ENCODE measurements around the gene SH3BP2. TPM values are rescaled to one million over a fixed set of nuclear protein-coding genes. Genes with fewer than 3 reads are reported as not detected.
A peak's percentile ranks its signal among the peaks of the same experiment; 100 is the strongest.

The SH3BP2 gene
- polyA plus RNA-seq, 2 donors, result 14.3 to 45.1 TPM

DNA sequence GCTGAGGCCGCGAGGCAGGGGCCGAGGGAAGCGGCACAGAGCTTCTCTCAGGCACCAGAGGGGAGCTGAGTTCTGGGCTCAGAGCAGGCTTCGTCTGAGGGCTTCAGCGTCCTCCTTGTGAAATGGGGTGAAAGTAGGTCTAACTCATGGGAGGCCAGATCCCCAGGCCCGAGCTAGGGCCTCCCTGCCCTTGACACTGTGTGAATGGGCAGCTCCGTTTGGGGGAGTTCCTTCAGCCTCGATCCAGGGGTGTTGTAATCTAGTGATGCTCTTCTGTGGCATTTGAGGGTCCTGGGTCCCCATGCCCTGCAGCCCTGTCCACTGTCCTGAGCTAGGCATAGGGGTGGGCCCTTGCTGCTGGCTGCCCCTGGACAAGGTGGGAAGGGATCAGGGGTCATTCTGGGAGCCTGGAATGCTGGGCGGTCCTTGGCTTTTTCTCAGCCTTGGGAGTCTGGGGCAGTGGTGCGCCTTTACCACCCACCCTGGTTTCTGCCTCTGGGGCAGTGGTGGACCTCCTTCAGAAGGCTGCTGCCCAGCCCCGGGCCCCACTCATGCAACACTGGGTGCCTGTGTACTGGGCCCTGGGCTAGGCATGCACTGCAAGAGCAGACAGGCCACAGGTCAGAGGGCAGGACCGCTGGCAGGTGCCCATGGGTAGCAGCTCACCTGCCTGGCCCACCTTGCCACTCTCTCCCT, 4.1 kb downstream of the SH3BP2 start:
- Histone ChIP-seq H3K9me3 (ENCODE audit: control insufficient read depth in 2 of 2, insufficient read depth in 1 of 2, low read depth in 1 of 2, low read length in 1 of 2) (no peaks in the 10 kb centered on the region), H3K4me1 (ENCODE audit: control insufficient read depth in 2 of 2, insufficient read depth in 2 of 2, low read length in 1 of 2) (peaks cover 38 to 80% of the 10 kb centered on the region in 2 donors), H3K27me3 (ENCODE audit: control insufficient read depth in 1 of 2, insufficient read depth in 2 of 2, low read length in 2 of 2) (no peaks in the 10 kb centered on the region), H3K36me3 (ENCODE audit: control insufficient read depth in 2 of 2, insufficient read depth in 2 of 2, low read length in 1 of 2) (peaks cover 0 to 2% of the 10 kb centered on the region in 2 donors), H3K4me3 (ENCODE audit: low read depth in 1 of 2, low read length in 2 of 2) (peak overlapping the region in 1 of 2 donors; percentile 7), H3K27ac (ENCODE audit: low read depth in 2 of 2, low read length in 1 of 2) (peak overlapping the region; percentile 90 to 93)
- 51 to 57% methylated on average over 13 of the region's 13 CpGs for WGBS, 2 donors

GRCh38 chr4:2797545-2798305, 4.8 kb downstream of the SH3BP2 start:
- Histone ChIP-seq H3K4me3 (ENCODE audit: low read depth in 1 of 2, low read length in 2 of 2) (peak overlapping the region in 1 of 2 donors; percentile 14), H3K9me3 (ENCODE audit: control insufficient read depth in 2 of 2, insufficient read depth in 1 of 2, low read depth in 1 of 2, low read length in 1 of 2) (no peaks in the 10 kb centered on the region), H3K27ac (ENCODE audit: low read depth in 2 of 2, low read length in 1 of 2) (peak overlapping the region; percentile 88 to 90), H3K4me1 (ENCODE audit: control insufficient read depth in 2 of 2, insufficient read depth in 2 of 2, low read length in 1 of 2) (peaks cover 38 to 81% of the 10 kb centered on the region in 2 donors), H3K36me3 (ENCODE audit: control insufficient read depth in 2 of 2, insufficient read depth in 2 of 2, low read length in 1 of 2) (peaks cover 0 to 3% of the 10 kb centered on the region in 2 donors), H3K27me3 (ENCODE audit: control insufficient read depth in 1 of 2, insufficient read depth in 2 of 2, low read length in 2 of 2) (no peaks in the 10 kb centered on the region)
- 40 to 53% methylated on average over 23 of the region's 23 CpGs for WGBS, 2 donors

GRCh38 chr4:2798399-2799223, 5.7 kb downstream of the SH3BP2 start:
- peaks cover 0 to 7% of the 10 kb centered on the region in 2 donors for H3K36me3 ChIP-seq (ENCODE audit: control insufficient read depth in 2 of 2, insufficient read depth in 2 of 2, low read length in 1 of 2)
- H3K4me1 ChIP-seq (ENCODE audit: control insufficient read depth in 2 of 2, insufficient read depth in 2 of 2, low read length in 1 of 2), result peaks cover 38 to 83% of the 10 kb centered on the region in 2 donors
- no peaks in the 10 kb centered on the region for H3K27me3 ChIP-seq (ENCODE audit: control insufficient read depth in 1 of 2, insufficient read depth in 2 of 2, low read length in 2 of 2)
- peak overlapping the region; percentile 5 to 32 for H3K4me3 ChIP-seq (ENCODE audit: low read depth in 1 of 2, low read length in 2 of 2)
- no peaks in the 10 kb centered on the region for H3K9me3 ChIP-seq (ENCODE audit: control insufficient read depth in 2 of 2, insufficient read depth in 1 of 2, low read depth in 1 of 2, low read length in 1 of 2)
- WGBS, 2 donors, result 41 to 44% methylated on average over 24 to 29 of the region's 29 CpGs
- H3K27ac ChIP-seq (ENCODE audit: low read depth in 2 of 2, low read length in 1 of 2), result peak overlapping the region; percentile 88 to 90

DNA sequence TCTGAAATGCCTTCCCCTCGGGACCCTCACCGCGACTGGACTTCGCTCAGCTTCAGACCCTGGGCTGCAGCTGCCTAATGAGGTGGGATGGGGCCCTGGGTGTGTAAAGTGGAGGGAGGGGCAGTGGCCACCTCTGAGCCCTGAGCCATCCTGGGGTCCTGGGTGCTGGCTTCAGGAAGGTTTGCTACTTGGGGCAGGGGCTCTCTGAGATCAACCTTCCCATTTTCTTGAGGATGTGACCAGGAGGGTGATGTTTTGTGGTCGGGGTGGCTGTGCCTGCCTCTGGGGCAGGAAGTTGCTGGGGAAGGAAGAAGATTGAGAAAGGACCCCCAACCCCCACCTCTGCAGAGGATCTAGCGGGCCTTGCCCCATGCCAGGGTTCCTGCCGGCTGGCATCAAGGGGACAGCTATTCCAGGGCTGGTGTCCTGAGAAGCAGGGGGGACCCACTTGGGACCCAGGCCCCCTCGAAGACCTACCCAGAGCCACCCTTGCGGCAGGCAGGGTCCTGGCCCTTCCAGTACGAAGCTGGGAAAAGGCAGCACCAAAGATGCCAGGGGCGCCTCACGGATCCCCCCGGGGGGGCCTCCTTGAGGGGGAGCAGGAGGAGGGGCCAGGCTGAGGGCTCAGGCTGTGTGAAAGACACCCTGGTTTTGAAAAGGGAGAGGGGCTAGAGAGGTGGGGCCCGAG, 6.5 kb downstream of the SH3BP2 start:
- no peaks in the 10 kb centered on the region for H3K27me3 ChIP-seq (ENCODE audit: control insufficient read depth in 1 of 2, insufficient read depth in 2 of 2, low read length in 2 of 2)
- H3K27ac ChIP-seq (ENCODE audit: low read depth in 2 of 2, low read length in 1 of 2), result peak overlapping the region; percentile 88 to 90
- WGBS, 2 donors, result 67 to 77% methylated on average over 14 of the region's 14 CpGs
- H3K9me3 ChIP-seq (ENCODE audit: control insufficient read depth in 2 of 2, insufficient read depth in 1 of 2, low read depth in 1 of 2, low read length in 1 of 2), result no peaks in the 10 kb centered on the region
- H3K4me1 ChIP-seq (ENCODE audit: control insufficient read depth in 2 of 2, insufficient read depth in 2 of 2, low read length in 1 of 2), result peaks cover 35 to 83% of the 10 kb centered on the region in 2 donors
- H3K36me3 ChIP-seq (ENCODE audit: control insufficient read depth in 2 of 2, insufficient read depth in 2 of 2, low read length in 1 of 2), result peaks cover 0 to 12% of the 10 kb centered on the region in 2 donors
- H3K4me3 ChIP-seq (ENCODE audit: low read depth in 1 of 2, low read length in 2 of 2), result peak overlapping the region; percentile 5 to 32

DNA sequence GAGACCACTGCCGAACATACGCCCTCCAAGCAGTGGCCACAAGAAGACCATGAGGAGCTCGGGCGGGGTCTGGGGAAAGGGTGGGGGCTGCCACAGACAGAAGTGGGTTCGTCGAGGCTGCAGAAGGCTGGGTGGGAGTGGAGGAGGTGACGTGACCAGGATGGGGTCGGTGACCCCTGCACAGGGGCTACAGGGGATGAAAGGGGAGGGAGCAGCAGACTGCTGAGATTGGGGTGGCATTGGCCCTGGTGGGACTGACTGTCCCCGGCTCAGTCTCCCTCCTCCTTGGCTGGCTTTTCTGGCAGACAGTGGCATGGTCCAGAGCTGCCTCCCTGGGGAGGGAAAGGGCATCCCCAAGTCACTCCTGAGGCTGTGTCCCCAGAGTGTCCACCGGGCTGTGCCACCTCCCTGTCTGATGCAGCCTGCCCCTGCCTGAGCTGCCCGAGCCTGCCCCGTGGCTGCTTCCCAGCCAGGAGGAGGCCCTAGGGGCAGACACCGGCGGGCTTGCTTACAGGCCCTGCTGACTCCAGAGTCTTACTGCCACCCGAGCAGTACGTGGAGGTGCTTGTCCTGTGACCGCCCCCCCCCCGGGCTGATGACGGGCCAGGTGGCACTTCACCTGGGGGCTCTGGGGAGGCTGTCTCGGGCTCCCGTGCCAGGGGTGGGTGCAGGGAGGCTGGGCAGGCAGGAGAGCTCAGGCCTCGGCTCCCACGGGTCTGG, 7.2 kb downstream of the SH3BP2 start:
- WGBS, 2 donors, result 47 to 69% methylated on average over 23 of the region's 23 CpGs
- no peaks in the 10 kb centered on the region for H3K9me3 ChIP-seq (ENCODE audit: control insufficient read depth in 2 of 2, insufficient read depth in 1 of 2, low read depth in 1 of 2, low read length in 1 of 2)

DNA sequence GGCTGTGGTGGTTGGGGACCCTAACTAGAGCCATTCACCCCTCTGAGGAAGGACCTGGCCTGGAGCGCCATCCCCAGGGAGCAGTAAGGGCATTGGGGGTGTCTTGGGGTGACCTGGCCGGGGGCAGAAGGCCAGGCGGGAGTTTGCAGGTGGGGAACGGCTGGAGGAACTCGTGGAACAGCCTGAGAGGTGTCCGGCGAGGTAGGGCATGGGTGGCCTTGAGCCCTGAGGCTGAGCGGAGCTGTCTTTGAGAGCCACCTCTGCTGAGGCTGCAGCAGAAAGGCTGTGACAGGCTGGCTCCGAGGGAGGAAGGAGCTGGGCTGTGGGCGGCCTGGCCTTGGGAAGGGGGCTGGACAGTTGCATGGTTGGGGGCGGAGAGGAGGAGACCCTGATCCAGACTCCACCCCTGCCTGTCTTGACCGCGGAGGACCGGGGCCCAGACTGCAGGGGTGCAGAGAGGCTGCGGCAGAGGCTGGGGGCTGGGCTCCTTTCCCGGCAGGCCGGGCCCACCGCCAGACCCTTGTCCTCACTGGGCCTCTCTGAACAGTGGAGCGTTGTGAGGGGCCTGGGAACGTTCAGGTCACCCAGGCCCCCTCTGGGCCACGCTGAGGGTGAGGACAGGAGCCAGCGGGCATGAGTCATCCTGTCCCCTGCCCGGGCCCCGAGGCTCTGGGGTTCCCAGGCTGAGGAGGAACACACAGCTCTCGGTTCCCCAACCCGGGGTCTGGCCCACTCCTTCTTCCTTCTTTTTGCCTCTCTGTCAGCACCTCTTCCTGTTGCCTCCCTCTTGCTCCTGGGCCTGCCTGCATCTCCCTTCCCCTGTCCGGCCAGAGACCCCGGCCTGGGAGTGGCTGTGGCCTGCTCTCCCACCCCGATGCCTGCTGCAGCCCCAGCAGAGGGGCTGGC, 8.1 kb downstream of the SH3BP2 start:
- Histone ChIP-seq H3K9me3 (ENCODE audit: control insufficient read depth in 2 of 2, insufficient read depth in 1 of 2, low read depth in 1 of 2, low read length in 1 of 2) (no peaks in the 10 kb centered on the region), H3K27me3 (ENCODE audit: control insufficient read depth in 1 of 2, insufficient read depth in 2 of 2, low read length in 2 of 2) (no peaks in the 10 kb centered on the region), H3K4me1 (ENCODE audit: control insufficient read depth in 2 of 2, insufficient read depth in 2 of 2, low read length in 1 of 2) (peaks cover 32 to 83% of the 10 kb centered on the region in 2 donors), H3K36me3 (ENCODE audit: control insufficient read depth in 2 of 2, insufficient read depth in 2 of 2, low read length in 1 of 2) (peaks cover 0 to 12% of the 10 kb centered on the region in 2 donors), H3K27ac (ENCODE audit: low read depth in 2 of 2, low read length in 1 of 2) (peak overlapping the region; percentile 77 to 88), H3K4me3 (ENCODE audit: low read depth in 1 of 2, low read length in 2 of 2) (peak overlapping the region in 1 of 2 donors; percentile 40)
- 27 to 31% methylated on average over 26 to 29 of the region's 29 CpGs for WGBS, 2 donors

More for the DNA sequence above, 7.2 kb downstream of the SH3BP2 start:
- H3K27me3 ChIP-seq (ENCODE audit: control insufficient read depth in 1 of 2, insufficient read depth in 2 of 2, low read length in 2 of 2), result no peaks in the 10 kb centered on the region
- peak overlapping the region; percentile 77 to 88 for H3K27ac ChIP-seq (ENCODE audit: low read depth in 2 of 2, low read length in 1 of 2)
- H3K4me1 ChIP-seq (ENCODE audit: control insufficient read depth in 2 of 2, insufficient read depth in 2 of 2, low read length in 1 of 2), result peaks cover 32 to 83% of the 10 kb centered on the region in 2 donors
- H3K36me3 ChIP-seq (ENCODE audit: control insufficient read depth in 2 of 2, insufficient read depth in 2 of 2, low read length in 1 of 2), result peaks cover 0 to 12% of the 10 kb centered on the region in 2 donors
- peak overlapping the region in 1 of 2 donors; percentile 40 for H3K4me3 ChIP-seq (ENCODE audit: low read depth in 1 of 2, low read length in 2 of 2)

GRCh38 chr4:2802618-2803531, 10.0 kb downstream of the SH3BP2 start:
- Histone ChIP-seq H3K27ac (ENCODE audit: low read depth in 2 of 2, low read length in 1 of 2) (peak overlapping the region; percentile 38 to 70), H3K9me3 (ENCODE audit: control insufficient read depth in 2 of 2, insufficient read depth in 1 of 2, low read depth in 1 of 2, low read length in 1 of 2) (no peaks in the 10 kb centered on the region), H3K4me3 (ENCODE audit: low read depth in 1 of 2, low read length in 2 of 2) (no peak overlapping the region), H3K27me3 (ENCODE audit: control insufficient read depth in 1 of 2, insufficient read depth in 2 of 2, low read length in 2 of 2) (no peaks in the 10 kb centered on the region), H3K36me3 (ENCODE audit: control insufficient read depth in 2 of 2, insufficient read depth in 2 of 2, low read length in 1 of 2) (peaks cover 0 to 13% of the 10 kb centered on the region in 2 donors), H3K4me1 (ENCODE audit: control insufficient read depth in 2 of 2, insufficient read depth in 2 of 2, low read length in 1 of 2) (peaks cover 40 to 81% of the 10 kb centered on the region in 2 donors)
- WGBS, 2 donors, result 89 to 92% methylated on average over 25 to 27 of the region's 27 CpGs

Measured in esophagus (tissue), 2 donors.